Measurements from ENCODE around the gene CCHCR1. TPM values are rescaled to one million over a fixed set of nuclear protein-coding genes. Genes with fewer than 3 reads are reported as not detected.
"Not testable (repeated sequence)": the region's sequence is repeated elsewhere in the genome, so short reads cannot be mapped to it uniquely, and the experiment has no call there.

Gene CCHCR1
- total and polyA plus RNA-seq, 9 of the 15 experiments (the other 6 are each of a cell fraction or from before 2014, with no cell fraction given) = 1.2 to 47.3 (median 32.0) TPM

- intact Hi-C loops (cut with micrococcal nuclease); H3K27ac ChIP-seq (ENCODE audit: extremely low read depth, low read depth, low read length); H3K36me3 ChIP-seq (ENCODE audit: control insufficient read depth, insufficient read depth, low read length); DNase-seq (ENCODE audit: extremely low read depth in 1 of 4, low spot score in 3 of 4); CTCF ChIA-PET (ENCODE audit: low intra/inter-chr PET ratio); H3K9me1 ChIP-seq (ENCODE audit: control insufficient read depth, insufficient read depth, low read length); H3K27me3 ChIP-seq (ENCODE audit: control insufficient read depth in 2 of 2, insufficient read depth in 2 of 2, low read length in 2 of 2); BruUV-seq (replicated peaks); in situ Hi-C loops (cut with MboI); H3K9me3 ChIP-seq (replicated peaks; ENCODE audit: control insufficient read depth, insufficient read depth, low read depth, low read length); H3K79me2 ChIP-seq (ENCODE audit: control insufficient read depth, insufficient read depth, low read length); FAIRE-seq; H3K4me3 ChIP-seq; H4K20me1 ChIP-seq (replicated peaks; ENCODE audit: control insufficient read depth, insufficient read depth, low read length): not testable (repeated sequence)
- peak; percentile 36 for ATAC-seq
- H3K4me1 ChIP-seq (replicated peaks in 1 of 2; ENCODE audit: control insufficient read depth in 2 of 2, insufficient read depth in 2 of 2, low read length in 2 of 2) = peaks cover 18 to 26% of the 10 kb centered on the region in 2 experiments
- 0 out of 2 replicates have a peak, but pooled peaks have one; percentile 3 for TF ChIP-seq SMARCA4 (IDR thresholded peaks at IDR 0.05)
- POLR2A ChIA-PET = interaction anchor here (0.6 to 1.6 kb wide), 9 partner anchors 8 to 1630 kb away, joined by 3 to 7 read pairs (median 3); partner anchors contain the start of gene TCF19
- peak overlapping the region; percentile 33; the same call in 1 of the 2 replicates for H3K4me2 ChIP-seq (ENCODE audit: insufficient read depth, low read length)
- WGBS (ENCODE audit: insufficient coverage, low coverage, missing lambda C conversion rate) = 71% methylated on average over 21 of the region's 23 CpGs
- peak overlapping the region in 1 of 2 experiments; percentile 82; a peak in 2 of 4 replicates for H3K9ac ChIP-seq (ENCODE audit: insufficient read depth in 1 of 2, low read depth in 2 of 2, low read length in 2 of 2)
- peak overlapping the region; percentile 64 for H2AFZ ChIP-seq (ENCODE audit: low read depth, low read length)
These were observed 12.4 kb upstream of the CCHCR1 start for GRCh38 chr6:31169858-31170599.

- BruUV-seq (replicated peaks) = no TSS peak
- peaks cover 18 to 26% of the 10 kb centered on the region in 2 experiments for H3K4me1 ChIP-seq (replicated peaks in 1 of 2; ENCODE audit: control insufficient read depth in 2 of 2, insufficient read depth in 2 of 2, low read length in 2 of 2)
- FAIRE-seq (peak; percentile 89), DNase-seq (ENCODE audit: extremely low read depth in 1 of 4, low spot score in 3 of 4) (peak; percentile 33 to 46 (median 44)), ATAC-seq (peak; percentile 65)
- no peaks in the 10 kb centered on the region for H3K79me2 ChIP-seq (ENCODE audit: control insufficient read depth, insufficient read depth, low read length)
- ChIA-PET POLR2A (interaction anchor here (0.6 to 2.0 kb wide), 12 partner anchors 9 to 1630 kb away, joined by 3 to 7 read pairs (median 4); partner anchors contain the start of genes MICA and TCF19), CTCF (ENCODE audit: low intra/inter-chr PET ratio) (no interaction called here)
- H3K4me2 ChIP-seq (ENCODE audit: insufficient read depth, low read length) = peak overlapping the region; percentile 33; the same call in 1 of the 2 replicates
- peak overlapping the region in 1 of 2 experiments; percentile 82; a peak in 2 of 4 replicates for H3K9ac ChIP-seq (ENCODE audit: insufficient read depth in 1 of 2, low read depth in 2 of 2, low read length in 2 of 2)
- 24% methylated on average over 10 of the region's 10 CpGs for WGBS (ENCODE audit: insufficient coverage, low coverage, missing lambda C conversion rate)
- TF ChIP-seq OTX1 (CRISPR knock-in tag; IDR thresholded peaks at IDR 0.05) (0 out of 2 replicates have a peak, but pooled peaks have one; percentile 7), SMAD4 (CRISPR knock-in tag; conservative IDR thresholded peaks at IDR 0.05) (peak; percentile 18; the same call in 1 of the 2 replicates), PHB (CRISPR knock-in tag; IDR thresholded peaks at IDR 0.05) (0 out of 2 replicates have a peak, but pooled peaks have one; percentile 35), ZBTB2 (IDR thresholded peaks at IDR 0.05) (no peak), SMARCA4 (IDR thresholded peaks at IDR 0.05) (0 out of 2 replicates have a peak, but pooled peaks have one; percentile 13), CTBP1 (IDR thresholded peaks at IDR 0.05; ENCODE audit: borderline replicate concordance) (peak; percentile 39; the same call in 1 of the 2 replicates), FOSL1 (tag; conservative IDR thresholded peaks at IDR 0.05) (0 out of 2 replicates have a peak, but pooled peaks have one; percentile 22), NRF1 (conservative IDR thresholded peaks at IDR 0.05 in 1 of 2, IDR thresholded peaks at IDR 0.05 in 1 of 2) (peak; percentile 21 to 42; a peak in 1 of 4 replicates), ZNF79 (CRISPR knock-in tag; IDR thresholded peaks at IDR 0.05; ENCODE audit: low read depth) (no peak), ETS2 (tag; IDR thresholded peaks at IDR 0.05; ENCODE audit: borderline replicate concordance, poor library complexity, severe bottlenecking) (no peak), ZNF133 (CRISPR knock-in tag; IDR thresholded peaks at IDR 0.05) (0 out of 2 replicates have a peak, but pooled peaks have one; percentile 23), CXXC5 (CRISPR knock-in tag; IDR thresholded peaks at IDR 0.05) (peak; percentile 17)
- intact Hi-C loops (cut with micrococcal nuclease) (no loop called here), in situ Hi-C loops (cut with MboI) (no loop called here)
- no peaks in the 10 kb centered on the region for H4K20me1 ChIP-seq (replicated peaks; ENCODE audit: control insufficient read depth, insufficient read depth, low read length)
- H3K9me1 ChIP-seq (ENCODE audit: control insufficient read depth, insufficient read depth, low read length) = no peaks in the 10 kb centered on the region
- H3K27me3 ChIP-seq (ENCODE audit: control insufficient read depth in 2 of 2, insufficient read depth in 2 of 2, low read length in 2 of 2) = no peaks in the 10 kb centered on the region
- no peaks in the 10 kb centered on the region for H3K36me3 ChIP-seq (ENCODE audit: control insufficient read depth, insufficient read depth, low read length)
- peak overlapping the region; percentile 64 for H2AFZ ChIP-seq (ENCODE audit: low read depth, low read length)
- H3K9me3 ChIP-seq (replicated peaks; ENCODE audit: control insufficient read depth, insufficient read depth, low read depth, low read length) = no peaks in the 10 kb centered on the region
- H3K4me3 ChIP-seq = no peak overlapping the region
- no peak overlapping the region; the same call in 2 of the 3 replicates for H3K27ac ChIP-seq (ENCODE audit: extremely low read depth, low read depth, low read length)
These were observed 11.7 kb upstream of the CCHCR1 start for GRCh38 chr6:31169123-31169857.
